WTC11 (cell line): Measurements from ENCODE around the gene TULP1. TPM values are rescaled to one million over a fixed set of nuclear protein-coding genes. Genes with fewer than 3 reads are reported as not detected.
A peak's percentile ranks its signal among the peaks of the same experiment; 100 is the strongest.

Source experiments
- ATAC-seq: fragments of 200-7000 bp; cut with Tn5 transposase; 2 replicates; pipeline ENCODE4 v1.10.0; 2021; ENCODE audit warnings: mild to moderate bottlenecking, moderate library complexity
- CTCF ChIA-PET: fragments of 300-600 bp; sonication (Branson Sonifier 250); formaldehyde crosslinking; loops from one replicate; lab custom pipeline; 2021; ENCODE audit warnings: antibody characterized with exemption; lab: Charles Lee
- POLR2A ChIA-PET: fragments of 350-600 bp; sonication (Branson Sonifier 250); formaldehyde crosslinking; loops from one replicate; lab custom pipeline; 2021; ENCODE audit warnings: antibody characterized with exemption; lab: Charles Lee
- DNase-seq: peaks from one replicate; pipeline ENCODE4 v3.0.0; 2021; ENCODE audit warnings: low spot score
- H3K27ac Mint-ChIP-seq: 2 replicates; pipeline ENCODE4 v1.8.0; 2021; ENCODE audit warnings: mixed read lengths
- H3K27me3 Mint-ChIP-seq: 2 replicates; pipeline ENCODE4 v1.8.0; 2021; ENCODE audit warnings: low read depth, mild to moderate bottlenecking, moderate library complexity, mixed read lengths
- H3K36me3 Mint-ChIP-seq: 2 replicates; pipeline ENCODE4 v1.8.0; 2021; ENCODE audit warnings: mixed read lengths
- H3K4me1 Mint-ChIP-seq: 2 replicates; pipeline ENCODE4 v1.8.0; 2022; ENCODE audit warnings: mixed read lengths
- H3K4me3 Mint-ChIP-seq: 2 replicates; pipeline ENCODE4 v1.8.0; 2021; ENCODE audit warnings: mild to moderate bottlenecking, moderate library complexity, mixed read lengths
- H3K9me3 Mint-ChIP-seq: 2 replicates; pipeline ENCODE4 v1.8.0; 2021; ENCODE audit warnings: mixed read lengths
- EMX1 ChIP-seq: fragments of 250-450 bp; sonication (Bioruptor Pico); IDR thresholded peaks from 2 replicates; pipeline ENCODE4 v1.8.0; 2021; ENCODE audit warnings: mild to moderate bottlenecking
- FOXP1 ChIP-seq: sonication (generic); formaldehyde crosslinking; IDR thresholded peaks from 2 replicates; pipeline ENCODE4 v1.8.0; 2022; ENCODE audit warnings: missing genetic modification reagents, mild to moderate bottlenecking, moderate library complexity, borderline replicate concordance
- RELA ChIP-seq: sonication (generic); formaldehyde crosslinking; IDR thresholded peaks from 2 replicates; pipeline ENCODE4 v1.8.1; 2022; ENCODE audit warnings: missing genetic modification reagents, mild to moderate bottlenecking, borderline replicate concordance
- TCF7 ChIP-seq: sonication (generic); formaldehyde crosslinking; IDR thresholded peaks from 2 replicates; pipeline ENCODE4 v1.8.0; 2022; ENCODE audit warnings: mild to moderate bottlenecking, low read depth, missing genetic modification reagents, moderate library complexity
- ZNF263 ChIP-seq: sonication (generic); formaldehyde crosslinking; IDR thresholded peaks from 2 replicates; pipeline ENCODE4 v1.8.1; 2022; ENCODE audit warnings: low read depth, mild to moderate bottlenecking, moderate library complexity, missing genetic modification reagents
- ZNF396 ChIP-seq: fragments of 250-450 bp; sonication (Bioruptor Pico); IDR thresholded peaks from 2 replicates; pipeline ENCODE4 v1.8.0; 2021; ENCODE audit warnings: mild to moderate bottlenecking, moderate library complexity, borderline replicate concordance
- total RNA-seq: library from RNA; stranded (reverse); gene quantifications from 3 replicates; pipeline ENCODE4 v1.2.3, GENCODE V29; 2021
- TF ChIP-seq, protein P1 (sequence below): fragments of 250-450 bp; sonication (Bioruptor Pico); IDR thresholded peaks from 2 replicates; pipeline ENCODE4 v1.9.0; 2021; ENCODE audit warnings: mild to moderate bottlenecking, borderline replicate concordance
- TF ChIP-seq, protein P2 (sequence below): fragments of 250-450 bp; sonication (Bioruptor Pico); IDR thresholded peaks from 2 replicates; pipeline ENCODE4 v1.8.0; 2021; ENCODE audit warnings: mild to moderate bottlenecking
- TF ChIP-seq, protein P3 (sequence below): sonication (generic); formaldehyde crosslinking; IDR thresholded peaks from 2 replicates; pipeline ENCODE4 v1.8.0; 2022; ENCODE audit warnings: missing genetic modification reagents

TULP1 gene
- total RNA-seq, 1 experiment from 2014 or later, result 2.9 TPM

DNA sequence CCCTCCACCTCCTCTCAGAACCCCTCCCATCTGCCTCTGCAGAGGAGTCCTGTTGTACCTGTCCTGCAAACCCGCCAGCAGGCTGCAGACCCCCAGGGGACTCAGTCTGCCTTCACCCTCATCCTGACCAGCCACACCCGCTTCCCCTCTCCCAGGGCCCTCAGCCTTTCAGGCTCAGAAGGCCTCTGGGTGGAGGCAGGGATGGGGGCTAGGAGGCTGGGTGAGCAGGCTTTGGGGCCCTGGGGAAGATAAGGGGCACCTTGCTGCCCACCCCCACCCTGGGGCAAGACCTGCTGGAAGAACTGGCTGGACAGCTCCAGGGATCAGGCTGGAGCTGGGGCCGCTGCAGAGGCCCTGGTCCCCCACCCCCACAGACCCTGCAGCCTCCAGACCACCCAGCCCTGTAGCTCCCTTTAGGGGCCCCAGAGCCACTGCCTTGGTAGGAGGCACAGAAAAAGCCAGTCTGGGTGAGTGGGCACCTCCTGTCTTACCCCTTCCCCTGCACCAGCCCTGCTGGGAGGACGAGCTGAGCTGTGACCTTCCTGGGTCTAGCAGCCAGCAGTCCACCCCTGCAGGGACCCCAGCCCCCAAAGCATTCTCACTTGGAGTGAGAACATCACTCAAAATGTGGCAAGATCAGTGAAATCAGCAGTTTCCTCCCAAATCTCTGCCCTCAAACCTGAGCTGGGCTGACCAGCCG is 21.0 kb downstream of the TULP1 start:
- peaks cover 78% of the 10 kb centered on the region for H3K4me1 Mint-ChIP-seq

DNA sequence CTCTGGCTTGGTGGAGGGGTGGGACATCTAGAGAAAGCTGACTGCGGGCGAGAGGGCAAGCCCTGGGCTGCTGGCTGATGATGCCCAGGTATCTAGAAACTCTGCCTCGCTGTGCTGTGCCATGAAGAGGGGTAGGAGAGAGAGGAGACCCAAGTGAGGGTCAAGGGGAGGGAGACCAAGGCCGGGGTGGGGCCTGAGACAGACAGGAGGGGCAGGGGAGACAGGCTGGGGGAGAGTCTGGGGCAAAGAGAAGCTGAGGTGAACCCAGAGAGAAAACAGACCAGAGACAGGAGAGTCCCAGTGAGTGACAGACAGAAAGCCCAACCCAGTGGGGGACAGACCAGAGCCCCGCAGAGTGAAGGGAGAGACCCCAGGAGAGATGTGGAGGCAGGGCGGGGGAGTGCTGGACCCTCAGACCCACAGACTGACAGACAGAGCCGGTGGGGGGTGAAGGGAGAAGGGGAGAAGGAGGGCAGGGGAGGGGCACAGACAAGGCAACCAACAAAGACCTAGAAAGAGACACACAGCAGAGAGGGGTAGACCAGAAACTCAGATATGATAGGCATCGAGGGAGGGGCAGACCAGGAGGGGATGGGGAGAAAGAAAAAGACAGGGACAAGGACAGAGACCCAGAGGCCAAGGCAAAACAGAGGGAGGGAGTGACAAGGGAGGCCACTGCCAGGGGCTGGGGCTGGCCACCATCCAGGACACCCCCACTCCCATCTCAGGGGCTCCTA is 21.7 kb downstream of the TULP1 start:
- H3K9me3 Mint-ChIP-seq, result no peaks in the 10 kb centered on the region
- peak overlapping the region; percentile 72 for H3K4me3 Mint-ChIP-seq
- ATAC-seq (no peak), DNase-seq (no peak)
- CTCF ChIA-PET, result interaction anchor here (1.0 to 1.8 kb wide), 4 partner anchors 31 to 245 kb away, joined by 3 to 8 read pairs (median 6); no protein-coding TSS in a partner anchor
- no peaks in the 10 kb centered on the region for H3K36me3 Mint-ChIP-seq
- peaks cover 80% of the 10 kb centered on the region for H3K4me1 Mint-ChIP-seq
- peak overlapping the region; percentile 97 for H3K27ac Mint-ChIP-seq
- TF ChIP-seq ZNF263 (CRISPR knock-in tag), result no peak
- TF ChIP-seq, protein P1, sequence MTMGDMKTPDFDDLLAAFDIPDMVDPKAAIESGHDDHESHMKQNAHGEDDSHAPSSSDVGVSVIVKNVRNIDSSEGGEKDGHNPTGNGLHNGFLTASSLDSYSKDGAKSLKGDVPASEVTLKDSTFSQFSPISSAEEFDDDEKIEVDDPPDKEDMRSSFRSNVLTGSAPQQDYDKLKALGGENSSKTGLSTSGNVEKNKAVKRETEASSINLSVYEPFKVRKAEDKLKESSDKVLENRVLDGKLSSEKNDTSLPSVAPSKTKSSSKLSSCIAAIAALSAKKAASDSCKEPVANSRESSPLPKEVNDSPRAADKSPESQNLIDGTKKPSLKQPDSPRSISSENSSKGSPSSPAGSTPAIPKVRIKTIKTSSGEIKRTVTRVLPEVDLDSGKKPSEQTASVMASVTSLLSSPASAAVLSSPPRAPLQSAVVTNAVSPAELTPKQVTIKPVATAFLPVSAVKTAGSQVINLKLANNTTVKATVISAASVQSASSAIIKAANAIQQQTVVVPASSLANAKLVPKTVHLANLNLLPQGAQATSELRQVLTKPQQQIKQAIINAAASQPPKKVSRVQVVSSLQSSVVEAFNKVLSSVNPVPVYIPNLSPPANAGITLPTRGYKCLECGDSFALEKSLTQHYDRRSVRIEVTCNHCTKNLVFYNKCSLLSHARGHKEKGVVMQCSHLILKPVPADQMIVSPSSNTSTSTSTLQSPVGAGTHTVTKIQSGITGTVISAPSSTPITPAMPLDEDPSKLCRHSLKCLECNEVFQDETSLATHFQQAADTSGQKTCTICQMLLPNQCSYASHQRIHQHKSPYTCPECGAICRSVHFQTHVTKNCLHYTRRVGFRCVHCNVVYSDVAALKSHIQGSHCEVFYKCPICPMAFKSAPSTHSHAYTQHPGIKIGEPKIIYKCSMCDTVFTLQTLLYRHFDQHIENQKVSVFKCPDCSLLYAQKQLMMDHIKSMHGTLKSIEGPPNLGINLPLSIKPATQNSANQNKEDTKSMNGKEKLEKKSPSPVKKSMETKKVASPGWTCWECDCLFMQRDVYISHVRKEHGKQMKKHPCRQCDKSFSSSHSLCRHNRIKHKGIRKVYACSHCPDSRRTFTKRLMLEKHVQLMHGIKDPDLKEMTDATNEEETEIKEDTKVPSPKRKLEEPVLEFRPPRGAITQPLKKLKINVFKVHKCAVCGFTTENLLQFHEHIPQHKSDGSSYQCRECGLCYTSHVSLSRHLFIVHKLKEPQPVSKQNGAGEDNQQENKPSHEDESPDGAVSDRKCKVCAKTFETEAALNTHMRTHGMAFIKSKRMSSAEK (CRISPR knock-in tag), result no peak
- TF ChIP-seq, protein P2, sequence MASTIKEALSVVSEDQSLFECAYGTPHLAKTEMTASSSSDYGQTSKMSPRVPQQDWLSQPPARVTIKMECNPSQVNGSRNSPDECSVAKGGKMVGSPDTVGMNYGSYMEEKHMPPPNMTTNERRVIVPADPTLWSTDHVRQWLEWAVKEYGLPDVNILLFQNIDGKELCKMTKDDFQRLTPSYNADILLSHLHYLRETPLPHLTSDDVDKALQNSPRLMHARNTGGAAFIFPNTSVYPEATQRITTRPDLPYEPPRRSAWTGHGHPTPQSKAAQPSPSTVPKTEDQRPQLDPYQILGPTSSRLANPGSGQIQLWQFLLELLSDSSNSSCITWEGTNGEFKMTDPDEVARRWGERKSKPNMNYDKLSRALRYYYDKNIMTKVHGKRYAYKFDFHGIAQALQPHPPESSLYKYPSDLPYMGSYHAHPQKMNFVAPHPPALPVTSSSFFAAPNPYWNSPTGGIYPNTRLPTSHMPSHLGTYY (CRISPR knock-in tag), result no peak
- TF ChIP-seq EMX1 (CRISPR knock-in tag), result no peak
- peaks cover 10% of the 10 kb centered on the region for H3K27me3 Mint-ChIP-seq
- POLR2A ChIA-PET, result interaction anchor here (1.7 to 4.2 kb wide), 2 partner anchors 19 to 23 kb away, joined by 8 to 35 read pairs; partner anchors contain the start of gene RPL10A

More for the DNA sequence above, 21.0 kb downstream of the TULP1 start:
- peaks cover 10% of the 10 kb centered on the region for H3K27me3 Mint-ChIP-seq
- POLR2A ChIA-PET, result interaction anchor here (0.9 to 4.2 kb wide), 4 partner anchors 12 to 23 kb away, joined by 3 to 35 read pairs (median 4); partner anchors contain the start of gene RPL10A
- CTCF ChIA-PET, result interaction anchor here (0.6 to 1.8 kb wide), 7 partner anchors 24 to 245 kb away, joined by 3 to 8 read pairs (median 3); partner anchors contain the start of gene RPL10A
- H3K4me3 Mint-ChIP-seq, result peak overlapping the region; percentile 42
- no peaks in the 10 kb centered on the region for H3K9me3 Mint-ChIP-seq
- peak overlapping the region; percentile 80; the same call in 1 of the 2 replicates for H3K27ac Mint-ChIP-seq
- H3K36me3 Mint-ChIP-seq, result no peaks in the 10 kb centered on the region
- ATAC-seq (peak; percentile 2), DNase-seq (no peak)
- no peak for TF ChIP-seq FOXP1
- TF ChIP-seq, protein P3, sequence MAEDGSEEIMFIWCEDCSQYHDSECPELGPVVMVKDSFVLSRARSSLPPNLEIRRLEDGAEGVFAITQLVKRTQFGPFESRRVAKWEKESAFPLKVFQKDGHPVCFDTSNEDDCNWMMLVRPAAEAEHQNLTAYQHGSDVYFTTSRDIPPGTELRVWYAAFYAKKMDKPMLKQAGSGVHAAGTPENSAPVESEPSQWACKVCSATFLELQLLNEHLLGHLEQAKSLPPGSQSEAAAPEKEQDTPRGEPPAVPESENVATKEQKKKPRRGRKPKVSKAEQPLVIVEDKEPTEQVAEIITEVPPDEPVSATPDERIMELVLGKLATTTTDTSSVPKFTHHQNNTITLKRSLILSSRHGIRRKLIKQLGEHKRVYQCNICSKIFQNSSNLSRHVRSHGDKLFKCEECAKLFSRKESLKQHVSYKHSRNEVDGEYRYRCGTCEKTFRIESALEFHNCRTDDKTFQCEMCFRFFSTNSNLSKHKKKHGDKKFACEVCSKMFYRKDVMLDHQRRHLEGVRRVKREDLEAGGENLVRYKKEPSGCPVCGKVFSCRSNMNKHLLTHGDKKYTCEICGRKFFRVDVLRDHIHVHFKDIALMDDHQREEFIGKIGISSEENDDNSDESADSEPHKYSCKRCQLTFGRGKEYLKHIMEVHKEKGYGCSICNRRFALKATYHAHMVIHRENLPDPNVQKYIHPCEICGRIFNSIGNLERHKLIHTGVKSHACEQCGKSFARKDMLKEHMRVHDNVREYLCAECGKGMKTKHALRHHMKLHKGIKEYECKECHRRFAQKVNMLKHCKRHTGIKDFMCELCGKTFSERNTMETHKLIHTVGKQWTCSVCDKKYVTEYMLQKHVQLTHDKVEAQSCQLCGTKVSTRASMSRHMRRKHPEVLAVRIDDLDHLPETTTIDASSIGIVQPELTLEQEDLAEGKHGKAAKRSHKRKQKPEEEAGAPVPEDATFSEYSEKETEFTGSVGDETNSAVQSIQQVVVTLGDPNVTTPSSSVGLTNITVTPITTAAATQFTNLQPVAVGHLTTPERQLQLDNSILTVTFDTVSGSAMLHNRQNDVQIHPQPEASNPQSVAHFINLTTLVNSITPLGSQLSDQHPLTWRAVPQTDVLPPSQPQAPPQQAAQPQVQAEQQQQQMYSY (CRISPR knock-in tag), result peak; percentile 88
- TF ChIP-seq TCF7 (CRISPR knock-in tag), result no peak
- TF ChIP-seq ZNF396 (CRISPR knock-in tag), result no peak
- TF ChIP-seq RELA (CRISPR knock-in tag), result no peak
